ENCODE measurements around the gene FRAT1. TPM values are rescaled to one million over a fixed set of nuclear protein-coding genes. Genes with fewer than 3 reads are reported as not detected.
A peak's percentile ranks its signal among the peaks of the same experiment; 100 is the strongest.

The FRAT1 gene
- total RNA-seq, 1 donor from 2014 or later = 1.4 TPM

DNA sequence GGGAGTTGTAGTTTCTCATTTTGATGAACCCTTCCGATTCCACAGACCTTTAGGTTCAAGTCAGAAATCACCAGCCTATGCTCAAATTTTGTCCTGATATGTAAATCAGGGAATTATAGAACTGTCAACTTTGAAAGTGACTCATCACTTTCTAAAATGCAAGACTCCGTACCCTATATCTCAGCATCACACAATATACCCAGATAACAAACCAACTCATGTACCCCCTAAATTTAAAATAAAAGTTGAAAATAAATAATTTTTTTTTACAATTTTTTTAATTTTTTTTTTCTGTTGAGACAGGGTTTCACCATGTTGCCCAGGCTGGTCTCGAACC, 26.2 kb upstream of the FRAT1 start:
- H3K4me3 ChIP-seq (ENCODE audit: insufficient read depth, low read depth, low read length) = peak overlapping the region; percentile 41
- peak overlapping the region; percentile 66 for H3K4me2 ChIP-seq (ENCODE audit: low read length)
- H2AFZ ChIP-seq (ENCODE audit: low read depth, low read length) = no peak overlapping the region
- H3K9ac ChIP-seq (ENCODE audit: low read length) = no peak overlapping the region
- H3K27me3 Mint-ChIP-seq (ENCODE audit: low read depth, unreplicated experiment) = no peaks in the 10 kb centered on the region
- no peak for FAIRE-seq
- no peaks in the 10 kb centered on the region for H4K20me1 ChIP-seq (ENCODE audit: insufficient read depth, low read length)
- no peak for DNase-seq (ENCODE audit: low read depth)
- peaks cover 21% of the 10 kb centered on the region for H3K79me2 ChIP-seq (ENCODE audit: insufficient read depth, low read length)
- H3K4me1 ChIP-seq (ENCODE audit: insufficient read depth, low read length) = no peaks in the 10 kb centered on the region
- TF ChIP-seq, protein P1, sequence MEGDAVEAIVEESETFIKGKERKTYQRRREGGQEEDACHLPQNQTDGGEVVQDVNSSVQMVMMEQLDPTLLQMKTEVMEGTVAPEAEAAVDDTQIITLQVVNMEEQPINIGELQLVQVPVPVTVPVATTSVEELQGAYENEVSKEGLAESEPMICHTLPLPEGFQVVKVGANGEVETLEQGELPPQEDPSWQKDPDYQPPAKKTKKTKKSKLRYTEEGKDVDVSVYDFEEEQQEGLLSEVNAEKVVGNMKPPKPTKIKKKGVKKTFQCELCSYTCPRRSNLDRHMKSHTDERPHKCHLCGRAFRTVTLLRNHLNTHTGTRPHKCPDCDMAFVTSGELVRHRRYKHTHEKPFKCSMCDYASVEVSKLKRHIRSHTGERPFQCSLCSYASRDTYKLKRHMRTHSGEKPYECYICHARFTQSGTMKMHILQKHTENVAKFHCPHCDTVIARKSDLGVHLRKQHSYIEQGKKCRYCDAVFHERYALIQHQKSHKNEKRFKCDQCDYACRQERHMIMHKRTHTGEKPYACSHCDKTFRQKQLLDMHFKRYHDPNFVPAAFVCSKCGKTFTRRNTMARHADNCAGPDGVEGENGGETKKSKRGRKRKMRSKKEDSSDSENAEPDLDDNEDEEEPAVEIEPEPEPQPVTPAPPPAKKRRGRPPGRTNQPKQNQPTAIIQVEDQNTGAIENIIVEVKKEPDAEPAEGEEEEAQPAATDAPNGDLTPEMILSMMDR (IDR thresholded peaks at IDR 0.05; ENCODE audit: insufficient read depth, low read depth, low read length) = no peak
- no peak for TF ChIP-seq EZH2 (IDR thresholded peaks at IDR 0.05; ENCODE audit: insufficient read depth, low read length)
- H3K4me1 Mint-ChIP-seq (ENCODE audit: low read depth, unreplicated experiment) = peaks cover 7% of the 10 kb centered on the region
- no peaks in the 10 kb centered on the region for H3K9me3 Mint-ChIP-seq (ENCODE audit: unreplicated experiment)
- H3K27ac ChIP-seq (ENCODE audit: low read depth, low read length) = no peak overlapping the region
- peak overlapping the region; percentile 89 for H3K4me3 Mint-ChIP-seq (ENCODE audit: unreplicated experiment)
- no peaks in the 10 kb centered on the region for H3K9me3 ChIP-seq (ENCODE audit: insufficient read depth, low read depth, low read length)
- H3K27me3 ChIP-seq (ENCODE audit: insufficient read depth, low read length) = no peaks in the 10 kb centered on the region
- no peaks in the 10 kb centered on the region for H3K36me3 Mint-ChIP-seq (ENCODE audit: low read depth, unreplicated experiment)
- H3K36me3 ChIP-seq (ENCODE audit: insufficient read depth, low read length) = no peaks in the 10 kb centered on the region
- peak overlapping the region; percentile 86 for H3K27ac Mint-ChIP-seq (ENCODE audit: unreplicated experiment)

DNA sequence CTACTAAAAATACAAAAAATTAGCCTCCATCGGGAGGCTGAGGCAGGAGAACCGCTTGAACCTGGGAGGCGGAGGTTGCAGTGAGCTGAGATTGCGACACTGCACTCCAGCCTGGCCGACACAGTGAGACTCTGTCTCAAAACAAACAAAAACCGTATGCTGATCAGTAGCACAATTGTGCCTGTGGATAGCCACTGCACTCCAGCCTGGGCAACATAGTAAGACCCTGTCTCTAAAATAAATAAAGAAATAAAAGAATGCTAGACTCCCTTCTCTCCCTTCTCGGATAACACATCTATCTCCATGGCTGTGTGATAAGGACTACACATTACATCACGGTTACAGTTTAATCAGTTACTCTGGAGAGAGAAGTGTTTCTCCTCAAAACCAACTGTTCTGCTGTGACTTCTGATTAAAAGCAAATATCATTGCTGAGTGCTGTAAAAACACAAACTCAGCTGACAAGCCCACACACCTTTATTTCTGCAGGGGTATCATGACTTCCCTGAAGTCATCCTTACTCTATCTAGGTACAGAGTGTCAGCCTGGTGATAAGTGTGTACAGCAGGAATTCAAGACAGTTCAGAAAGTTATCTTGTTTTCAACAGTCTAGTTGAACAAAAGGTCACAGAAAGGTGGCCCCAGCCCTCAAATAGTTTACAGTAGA, 21.4 kb upstream of the FRAT1 start:
- Histone ChIP-seq H3K36me3 (ENCODE audit: insufficient read depth, low read length) (no peaks in the 10 kb centered on the region), H3K27me3 (ENCODE audit: insufficient read depth, low read length) (no peaks in the 10 kb centered on the region), H3K4me3 (ENCODE audit: insufficient read depth, low read depth, low read length) (no peak overlapping the region), H4K20me1 (ENCODE audit: insufficient read depth, low read length) (no peaks in the 10 kb centered on the region), H3K9me3 (ENCODE audit: insufficient read depth, low read depth, low read length) (no peaks in the 10 kb centered on the region), H3K4me2 (ENCODE audit: low read length) (no peak overlapping the region), H3K4me1 (ENCODE audit: insufficient read depth, low read length) (no peaks in the 10 kb centered on the region), H3K9ac (ENCODE audit: low read length) (no peak overlapping the region), H3K79me2 (ENCODE audit: insufficient read depth, low read length) (no peaks in the 10 kb centered on the region), H3K27ac (ENCODE audit: low read depth, low read length) (no peak overlapping the region), H2AFZ (ENCODE audit: low read depth, low read length) (no peak overlapping the region)
- DNase-seq (ENCODE audit: low read depth) = no peak
- peaks cover 3% of the 10 kb centered on the region for H3K27me3 Mint-ChIP-seq (ENCODE audit: low read depth, unreplicated experiment)
- no peaks in the 10 kb centered on the region for H3K9me3 Mint-ChIP-seq (ENCODE audit: unreplicated experiment)
- no peaks in the 10 kb centered on the region for H3K36me3 Mint-ChIP-seq (ENCODE audit: low read depth, unreplicated experiment)
- H3K27ac Mint-ChIP-seq (ENCODE audit: unreplicated experiment) = no peak overlapping the region
- TF ChIP-seq, protein P1 (IDR thresholded peaks at IDR 0.05; ENCODE audit: insufficient read depth, low read depth, low read length) = no peak
- TF ChIP-seq EZH2 (IDR thresholded peaks at IDR 0.05; ENCODE audit: insufficient read depth, low read length) = no peak
- peaks cover 9% of the 10 kb centered on the region for H3K4me1 Mint-ChIP-seq (ENCODE audit: low read depth, unreplicated experiment)
- H3K4me3 Mint-ChIP-seq (ENCODE audit: unreplicated experiment) = no peak overlapping the region
- no peak for FAIRE-seq

DNA sequence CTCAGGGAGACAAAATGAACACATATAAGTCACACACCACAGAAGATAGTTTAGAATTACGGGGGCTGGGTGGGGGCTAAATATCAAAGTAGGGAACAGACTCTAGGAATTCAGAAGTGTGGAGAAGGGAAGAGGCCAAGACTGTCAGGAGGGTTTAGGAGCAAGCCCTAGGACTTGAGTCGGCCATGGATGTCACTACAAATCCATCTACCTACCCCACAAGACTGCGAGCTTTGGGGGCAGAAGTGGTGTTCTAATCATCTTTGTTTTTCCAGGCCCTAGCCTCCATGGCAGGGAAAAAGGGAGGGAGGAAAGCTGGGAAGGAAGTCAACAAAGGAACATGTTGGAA, 20.9 kb upstream of the FRAT1 start:
- no peak overlapping the region for H3K27ac Mint-ChIP-seq (ENCODE audit: unreplicated experiment)
- H3K27me3 ChIP-seq (ENCODE audit: insufficient read depth, low read length) = no peaks in the 10 kb centered on the region
- no peak overlapping the region for H3K4me3 Mint-ChIP-seq (ENCODE audit: unreplicated experiment)
- TF ChIP-seq, protein P1 (IDR thresholded peaks at IDR 0.05; ENCODE audit: insufficient read depth, low read depth, low read length) = no peak
- TF ChIP-seq EZH2 (IDR thresholded peaks at IDR 0.05; ENCODE audit: insufficient read depth, low read length) = no peak
- H4K20me1 ChIP-seq (ENCODE audit: insufficient read depth, low read length) = no peaks in the 10 kb centered on the region
- H3K27me3 Mint-ChIP-seq (ENCODE audit: low read depth, unreplicated experiment) = peaks cover 4% of the 10 kb centered on the region
- no peaks in the 10 kb centered on the region for H3K36me3 ChIP-seq (ENCODE audit: insufficient read depth, low read length)
- H2AFZ ChIP-seq (ENCODE audit: low read depth, low read length) = no peak overlapping the region
- DNase-seq (ENCODE audit: low read depth) (no peak), FAIRE-seq (no peak)
- H3K4me1 Mint-ChIP-seq (ENCODE audit: low read depth, unreplicated experiment) = peaks cover 8% of the 10 kb centered on the region
- H3K36me3 Mint-ChIP-seq (ENCODE audit: low read depth, unreplicated experiment) = no peaks in the 10 kb centered on the region
- H3K79me2 ChIP-seq (ENCODE audit: insufficient read depth, low read length) = no peaks in the 10 kb centered on the region
- H3K4me3 ChIP-seq (ENCODE audit: insufficient read depth, low read depth, low read length) = no peak overlapping the region
- H3K9ac ChIP-seq (ENCODE audit: low read length) = no peak overlapping the region
- H3K4me1 ChIP-seq (ENCODE audit: insufficient read depth, low read length) = no peaks in the 10 kb centered on the region
- no peak overlapping the region for H3K27ac ChIP-seq (ENCODE audit: low read depth, low read length)
- no peak overlapping the region for H3K4me2 ChIP-seq (ENCODE audit: low read length)
- H3K9me3 ChIP-seq (ENCODE audit: insufficient read depth, low read depth, low read length) = no peaks in the 10 kb centered on the region
- no peaks in the 10 kb centered on the region for H3K9me3 Mint-ChIP-seq (ENCODE audit: unreplicated experiment)
